GM19025 (cell line): ENCODE measurements around the gene TUSC2.
"Not testable (repeated sequence)": the region's sequence is repeated elsewhere in the genome, so short reads cannot be mapped to it uniquely, and the experiment has no call there.

Experiments used
- ATAC-seq: cut with Tn5 transposase; IDR thresholded peaks from one replicate; pipeline ENCODE4 v1.9.1; 2021; ENCODE audit warnings: mild to moderate bottlenecking, low read depth, moderate library complexity; ENCODE audit not compliant: unreplicated experiment

TUSC2 gene

GRCh38 chr3:50319894-50320625 is 8.0 kb downstream of the TUSC2 start:
- ATAC-seq, result no peak

- no peak for ATAC-seq
These were observed 8.7 kb downstream of the TUSC2 start for GRCh38 chr3:50319181-50319893.

GRCh38 chr3:50318615-50319014 is 9.4 kb downstream of the TUSC2 start:
- no peak for ATAC-seq

GRCh38 chr3:50318163-50318562 is 9.9 kb downstream of the TUSC2 start:
- no peak for ATAC-seq

GRCh38 chr3:50317300-50317699 is 10.7 kb downstream of the TUSC2 start:
- no peak for ATAC-seq

GRCh38 chr3:50316657-50317242 is 11.3 kb downstream of the TUSC2 start:
- no peak for ATAC-seq

- ATAC-seq, result no peak
These were observed 13.2 kb downstream of the TUSC2 start for GRCh38 chr3:50314816-50315215.

- no peak for ATAC-seq
These were observed 13.7 kb downstream of the TUSC2 start for GRCh38 chr3:50314342-50314741.

GRCh38 chr3:50312041-50312440 is 16.0 kb downstream of the TUSC2 start:
- ATAC-seq, result not testable (repeated sequence)

GRCh38 chr3:50304601-50305000 is 23.4 kb downstream of the TUSC2 start:
- ATAC-seq, result no peak

GRCh38 chr3:50303013-50303815 is 24.8 kb downstream of the TUSC2 start, which contains the start of gene HYAL1:
TSS of gene HYAL1 (minus strand) at chr3:50303574. CDS start at chr3:50302956, 618 bp downstream.
- ATAC-seq, result no peak

GRCh38 chr3:50302095-50303012 is 25.7 kb downstream of the TUSC2 start:
- ATAC-seq, result no peak

GRCh38 chr3:50300681-50301254 is 27.3 kb downstream of the TUSC2 start:
- ATAC-seq, result no peak

- no peak for ATAC-seq
These were observed 27.9 kb downstream of the TUSC2 start for GRCh38 chr3:50299929-50300680.

GRCh38 chr3:50299638-50299928 is 28.4 kb downstream of the TUSC2 start:
- ATAC-seq, result no peak

GRCh38 chr3:50298836-50299637 is 29.0 kb downstream of the TUSC2 start, which contains the start of the genes HYAL3 and NAA80:
TSS of gene HYAL3 (minus strand) at chr3:50299405. CDS start at chr3:50295602, 3,803 bp downstream.
TSS of gene NAA80 (minus strand) at chr3:50299405. CDS start at chr3:50297463, 1,942 bp downstream.
- ATAC-seq, result peak; percentile 89

- no peak for ATAC-seq
These were observed 29.9 kb downstream of the TUSC2 start for GRCh38 chr3:50297896-50298725.
